ENCODE measurements around the gene VEZT. TPM values are rescaled to one million over a fixed set of nuclear protein-coding genes. Genes with fewer than 3 reads are reported as not detected.

VEZT gene
- total and polyA plus RNA-seq, 2 donors (not counting 1 experiment from before 2014, with no cell fraction given), result 76.6 to 123 TPM

DNA sequence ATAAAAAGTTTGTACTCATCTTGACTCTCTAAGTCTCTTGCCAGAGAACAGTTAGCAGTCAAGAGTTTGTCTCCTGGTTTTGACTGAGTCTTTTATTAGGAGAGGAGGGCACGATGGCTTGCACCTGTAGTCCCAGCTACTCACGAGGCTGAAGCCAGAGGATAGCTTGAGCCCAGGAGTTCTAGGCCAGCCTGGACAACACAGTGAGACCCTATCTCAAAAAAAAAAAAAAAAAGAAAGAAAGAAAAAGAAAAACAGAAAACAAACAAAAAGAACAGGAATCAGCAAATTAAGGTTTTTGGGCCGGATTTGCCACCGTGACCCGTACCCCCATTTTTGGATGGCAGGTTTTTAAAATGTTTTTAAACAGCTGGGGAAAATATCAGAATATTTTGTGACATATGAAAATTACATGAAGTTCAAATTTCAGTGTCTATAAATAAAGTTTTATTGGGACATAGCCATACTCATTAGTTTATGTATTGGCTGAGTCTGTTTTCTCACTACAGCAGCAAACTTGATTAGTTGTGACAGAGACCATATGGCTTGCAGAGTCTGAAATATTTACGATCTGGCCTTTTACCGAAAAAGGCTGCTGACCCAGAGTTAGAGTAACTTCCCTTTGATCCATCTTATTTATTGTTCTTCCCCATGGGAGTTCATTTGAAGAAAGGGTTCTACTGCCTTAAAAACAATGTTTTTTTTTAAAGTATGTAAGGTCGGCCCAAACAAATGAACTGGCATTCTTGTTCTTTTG lies 31.2 kb downstream of the VEZT start:
- Histone ChIP-seq H3K4me3 (replicated peaks in 1 of 4; ENCODE audit: control extremely low read depth in 1 of 4, insufficient read depth in 1 of 4, low read depth in 3 of 4, low read length in 4 of 4) (no peak overlapping the region), H3K27ac (ENCODE audit: insufficient read depth, low read length) (no peak overlapping the region), H4K20me1 (ENCODE audit: control insufficient read depth, extremely low read depth, insufficient read depth, low read length) (no peaks in the 10 kb centered on the region), H3K27me3 (ENCODE audit: control insufficient read depth, insufficient read depth, low read length) (no peaks in the 10 kb centered on the region), H3K9ac (ENCODE audit: insufficient read depth, low read length) (no peak overlapping the region), H3K4me1 (ENCODE audit: control insufficient read depth, extremely low read depth, insufficient read depth, low read length) (peaks cover 2% of the 10 kb centered on the region), H2AFZ (ENCODE audit: low read length) (no peak overlapping the region), H3K4me2 (ENCODE audit: extremely low read depth, insufficient read depth, low read length) (no peak overlapping the region), H3K79me2 (ENCODE audit: control insufficient read depth, insufficient read depth, low read length) (peaks cover 13% of the 10 kb centered on the region), H3K36me3 (ENCODE audit: control insufficient read depth, insufficient read depth, low read length) (peaks cover 2% of the 10 kb centered on the region), H3K9me3 (ENCODE audit: control insufficient read depth, insufficient read depth, low read depth, low read length) (no peaks in the 10 kb centered on the region)
- TF ChIP-seq, protein P1, sequence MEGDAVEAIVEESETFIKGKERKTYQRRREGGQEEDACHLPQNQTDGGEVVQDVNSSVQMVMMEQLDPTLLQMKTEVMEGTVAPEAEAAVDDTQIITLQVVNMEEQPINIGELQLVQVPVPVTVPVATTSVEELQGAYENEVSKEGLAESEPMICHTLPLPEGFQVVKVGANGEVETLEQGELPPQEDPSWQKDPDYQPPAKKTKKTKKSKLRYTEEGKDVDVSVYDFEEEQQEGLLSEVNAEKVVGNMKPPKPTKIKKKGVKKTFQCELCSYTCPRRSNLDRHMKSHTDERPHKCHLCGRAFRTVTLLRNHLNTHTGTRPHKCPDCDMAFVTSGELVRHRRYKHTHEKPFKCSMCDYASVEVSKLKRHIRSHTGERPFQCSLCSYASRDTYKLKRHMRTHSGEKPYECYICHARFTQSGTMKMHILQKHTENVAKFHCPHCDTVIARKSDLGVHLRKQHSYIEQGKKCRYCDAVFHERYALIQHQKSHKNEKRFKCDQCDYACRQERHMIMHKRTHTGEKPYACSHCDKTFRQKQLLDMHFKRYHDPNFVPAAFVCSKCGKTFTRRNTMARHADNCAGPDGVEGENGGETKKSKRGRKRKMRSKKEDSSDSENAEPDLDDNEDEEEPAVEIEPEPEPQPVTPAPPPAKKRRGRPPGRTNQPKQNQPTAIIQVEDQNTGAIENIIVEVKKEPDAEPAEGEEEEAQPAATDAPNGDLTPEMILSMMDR (conservative IDR thresholded peaks at IDR 0.05 in 1 of 2, IDR thresholded peaks at IDR 0.05 in 1 of 2; ENCODE audit: low read depth in 1 of 2, low read length in 2 of 2), result no peak
- no peak for TF ChIP-seq EZH2 (IDR thresholded peaks at IDR 0.05; ENCODE audit: low read length, missing control alignments)
- DNase-seq (ENCODE audit: low read depth in 2 of 2), result peak in 1 of 2 donors; percentile 86

DNA sequence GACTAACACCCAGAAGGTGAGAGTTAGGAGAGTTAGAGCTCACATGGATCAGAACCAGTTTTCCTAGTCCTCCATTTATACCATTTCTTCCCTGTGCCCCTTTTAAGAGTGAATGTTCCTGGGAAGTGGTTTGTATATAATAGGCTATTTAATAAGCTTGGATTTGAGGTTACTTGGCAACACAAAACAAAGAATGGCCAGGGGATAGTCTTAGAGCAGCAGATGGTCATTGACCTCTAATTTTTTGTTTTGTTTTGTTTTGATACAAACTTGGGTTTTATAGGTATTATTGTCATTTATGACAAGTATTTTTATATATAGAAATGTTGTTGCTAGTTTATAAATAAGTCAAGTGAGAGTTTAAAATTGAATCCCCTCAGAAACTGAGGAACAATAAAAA lies 35.8 kb downstream of the VEZT start:
- no peak overlapping the region for H3K4me2 ChIP-seq (ENCODE audit: extremely low read depth, insufficient read depth, low read length)
- H3K27ac ChIP-seq (ENCODE audit: insufficient read depth, low read length), result no peak overlapping the region
- H2AFZ ChIP-seq (ENCODE audit: low read length), result no peak overlapping the region
- peaks cover 2% of the 10 kb centered on the region for H3K4me1 ChIP-seq (ENCODE audit: control insufficient read depth, extremely low read depth, insufficient read depth, low read length)
- H3K4me3 ChIP-seq (replicated peaks in 1 of 4; ENCODE audit: control extremely low read depth in 1 of 4, insufficient read depth in 1 of 4, low read depth in 3 of 4, low read length in 4 of 4), result no peak overlapping the region
- H3K79me2 ChIP-seq (ENCODE audit: control insufficient read depth, insufficient read depth, low read length), result no peaks in the 10 kb centered on the region
- H3K36me3 ChIP-seq (ENCODE audit: control insufficient read depth, insufficient read depth, low read length), result peaks cover 2% of the 10 kb centered on the region
- no peak overlapping the region for H3K9ac ChIP-seq (ENCODE audit: insufficient read depth, low read length)
- no peak for DNase-seq (ENCODE audit: low read depth in 2 of 2)
- peaks cover 1% of the 10 kb centered on the region for H4K20me1 ChIP-seq (ENCODE audit: control insufficient read depth, extremely low read depth, insufficient read depth, low read length)
- H3K9me3 ChIP-seq (ENCODE audit: control insufficient read depth, insufficient read depth, low read depth, low read length), result no peaks in the 10 kb centered on the region
- H3K27me3 ChIP-seq (ENCODE audit: control insufficient read depth, insufficient read depth, low read length), result no peaks in the 10 kb centered on the region
- TF ChIP-seq, protein P1 (conservative IDR thresholded peaks at IDR 0.05 in 1 of 2, IDR thresholded peaks at IDR 0.05 in 1 of 2; ENCODE audit: low read depth in 1 of 2, low read length in 2 of 2), result no peak
- no peak for TF ChIP-seq EZH2 (IDR thresholded peaks at IDR 0.05; ENCODE audit: low read length, missing control alignments)

DNA sequence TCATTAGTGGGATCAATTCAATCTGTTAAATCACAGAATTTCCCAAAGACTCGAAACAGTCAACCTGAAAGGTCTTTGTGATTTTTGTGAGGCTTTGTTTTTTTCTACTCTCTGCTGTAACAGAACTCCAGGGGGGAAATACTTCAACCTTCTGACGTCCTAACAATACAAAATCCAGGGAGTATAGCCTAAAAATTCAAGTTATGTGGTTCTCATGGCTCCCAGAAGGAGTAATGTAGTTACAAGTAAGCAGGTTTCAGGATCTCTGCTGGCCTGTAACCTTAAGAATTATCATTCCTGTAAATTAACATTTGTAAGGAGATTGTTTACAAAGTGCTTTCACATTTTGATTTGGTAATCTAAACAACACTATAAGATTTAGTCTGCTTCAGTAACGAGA lies 39.9 kb downstream of the VEZT start:
- no peak for TF ChIP-seq EZH2 (IDR thresholded peaks at IDR 0.05; ENCODE audit: low read length, missing control alignments)
- TF ChIP-seq, protein P1 (conservative IDR thresholded peaks at IDR 0.05 in 1 of 2, IDR thresholded peaks at IDR 0.05 in 1 of 2; ENCODE audit: low read depth in 1 of 2, low read length in 2 of 2), result no peak
- DNase-seq (ENCODE audit: low read depth in 2 of 2), result no peak

More for the DNA sequence above, 39.9 kb downstream of the VEZT start:
- Histone ChIP-seq H3K4me2 (ENCODE audit: extremely low read depth, insufficient read depth, low read length) (no peak overlapping the region), H3K9ac (ENCODE audit: insufficient read depth, low read length) (no peak overlapping the region), H4K20me1 (ENCODE audit: control insufficient read depth, extremely low read depth, insufficient read depth, low read length) (peaks cover 1% of the 10 kb centered on the region), H3K4me3 (replicated peaks in 1 of 4; ENCODE audit: control extremely low read depth in 1 of 4, insufficient read depth in 1 of 4, low read depth in 3 of 4, low read length in 4 of 4) (no peak overlapping the region), H3K27me3 (ENCODE audit: control insufficient read depth, insufficient read depth, low read length) (no peaks in the 10 kb centered on the region), H3K79me2 (ENCODE audit: control insufficient read depth, insufficient read depth, low read length) (no peaks in the 10 kb centered on the region), H3K36me3 (ENCODE audit: control insufficient read depth, insufficient read depth, low read length) (peaks cover 2% of the 10 kb centered on the region), H2AFZ (ENCODE audit: low read length) (no peak overlapping the region), H3K27ac (ENCODE audit: insufficient read depth, low read length) (no peak overlapping the region), H3K9me3 (ENCODE audit: control insufficient read depth, insufficient read depth, low read depth, low read length) (no peaks in the 10 kb centered on the region), H3K4me1 (ENCODE audit: control insufficient read depth, extremely low read depth, insufficient read depth, low read length) (peaks cover 2% of the 10 kb centered on the region)
